HG03196 (cell line): ENCODE results near the gene NMUR1.

Source experiments
- ATAC-seq: cut with Tn5 transposase; IDR thresholded peaks from one replicate; pipeline ENCODE4 v1.9.1; 2021; ENCODE audit not compliant: unreplicated experiment

Gene NMUR1

GRCh38 chr2:231488331-231488730 lies 41.9 kb downstream of the NMUR1 start:
- no peak for ATAC-seq

- ATAC-seq = no peak
These were observed 43.2 kb downstream of the NMUR1 start for GRCh38 chr2:231486851-231487596.

- no peak for ATAC-seq
These were observed 46.6 kb downstream of the NMUR1 start for GRCh38 chr2:231483398-231484329.

GRCh38 chr2:231482806-231483391 lies 47.3 kb downstream of the NMUR1 start:
- no peak for ATAC-seq

- ATAC-seq = no peak
These were observed 49.5 kb downstream of the NMUR1 start for GRCh38 chr2:231480781-231481180.

GRCh38 chr2:231479455-231479854 lies 50.8 kb downstream of the NMUR1 start:
- no peak for ATAC-seq

- no peak for ATAC-seq
These were observed 53.3 kb downstream of the NMUR1 start for GRCh38 chr2:231476920-231477319.

GRCh38 chr2:231475965-231476364 lies 54.3 kb downstream of the NMUR1 start:
- ATAC-seq = no peak
